Stimulated activated CD8-positive, alpha-beta memory T cell treated with anti-CD3 and anti-CD28 coated beads, Interleukin-4, amount 100 ng/mL, for 48 hours (primary cell): ENCODE data around the gene IPO5.

ENCODE experiments used
- DNase-seq: peaks from one replicate; pipeline ENCODE4 v3.0.0-alpha.2; 2020

The IPO5 gene

GRCh38 chr13:98066636-98067035, 113.2 kb downstream of the IPO5 start:
- no peak for DNase-seq

- no peak for DNase-seq
Measured at GRCh38 chr13:98068521-98068920, 115.0 kb downstream of the IPO5 start.

GRCh38 chr13:98069985-98070384, 116.5 kb downstream of the IPO5 start:
- DNase-seq = no peak

GRCh38 chr13:98071316-98071715, 117.8 kb downstream of the IPO5 start:
- DNase-seq = no peak

GRCh38 chr13:98072476-98072875, 119.0 kb downstream of the IPO5 start:
- no peak for DNase-seq
